Colonic mucosa (tissue), 4 donors: ENCODE measurements around the gene PRPF8. TPM values are rescaled to one million over a fixed set of nuclear protein-coding genes. Genes with fewer than 3 reads are reported as not detected.

Source experiments
- DNase-seq: peaks from one replicate; pipeline ENCODE4 v3.0.0-alpha.2; 2020
- H3K27ac ChIP-seq: fragments of 200-600 bp; one replicate; pipeline ENCODE4 v1.8.0; 2021
- H3K27me3 ChIP-seq: fragments of 200-600 bp; one replicate; pipeline ENCODE4 v1.8.0; 2021
- H3K36me3 ChIP-seq: fragments of 200-600 bp; one replicate; pipeline ENCODE4 v1.8.0; 2021
- H3K4me1 ChIP-seq: fragments of 200-600 bp; one replicate; pipeline ENCODE4 v1.8.0; 2021; ENCODE audit warnings: mild to moderate bottlenecking
- H3K4me3 ChIP-seq: fragments of 200-600 bp; one replicate; pipeline ENCODE4 v1.8.0; 2021
- H3K9ac ChIP-seq, 2 donors: one replicate each; pipeline ENCODE4 v1.7.0; 2013; ENCODE audit warnings: control low read depth in 2 of 2, low read depth in 2 of 2, low read length in 2 of 2
- H3K9me3 ChIP-seq: fragments of 200-600 bp; one replicate; pipeline ENCODE4 v1.8.0; 2021
- CTCF ChIP-seq: fragments of 200-600 bp; IDR thresholded peaks from one replicate; pipeline ENCODE4 v1.8.0; 2022; ENCODE audit warnings: antibody characterized with exemption, mild to moderate bottlenecking
- intact Hi-C: fragments of 100-400 bp; cut with DNase I; formaldehyde crosslinking; loops from one replicate; pipeline ENCODE4 v1.14.1; 2022
- total RNA-seq, 2 donors: library from RNA; stranded (reverse); fragmentation: NEBNext Ultra II Directional in 1 of 2; extraction: Animal tissue kit (Norgen Biotek cat#: 25700) in 1 of 2; gene quantifications; one replicate each; pipeline ENCODE4 v1.2.1, GENCODE V29; 2021
- donor health status: healthy.
- donor health status: DM: no; HTN: no; CAD: no.
- donor health status: DM: no; HTN: no; CAD: no.

PRPF8 gene
- total RNA-seq, 2 donors from 2014 or later, result 172 to 292 TPM

GRCh38 chr17:1714980-1715802 lies 30.5 kb upstream of the PRPF8 start:
- peak; percentile 87 for DNase-seq
- Histone ChIP-seq H3K4me1 (peaks cover 25% of the 10 kb centered on the region), H3K9me3 (no peaks in the 10 kb centered on the region), H3K4me3 (peak overlapping the region; percentile 93), H3K27ac (peak overlapping the region; percentile 98), H3K27me3 (no peaks in the 10 kb centered on the region), H3K9ac (peak overlapping the region; percentile 94 to 96), H3K36me3 (no peaks in the 10 kb centered on the region)
- no peak for TF ChIP-seq CTCF
- intact Hi-C loops, result loop anchor here (5.0 kb wide), 1 partner anchor 38 kb away; no protein-coding TSS in a partner anchor

GRCh38 chr17:1714427-1714979 lies 29.8 kb upstream of the PRPF8 start:
- Histone ChIP-seq H3K27me3 (no peaks in the 10 kb centered on the region), H3K36me3 (no peaks in the 10 kb centered on the region), H3K4me3 (peak overlapping the region; percentile 93), H3K9me3 (no peaks in the 10 kb centered on the region), H3K27ac (peak overlapping the region; percentile 98), H3K4me1 (peaks cover 25% of the 10 kb centered on the region), H3K9ac (peak overlapping the region; percentile 94 to 96)
- peak; percentile 100 for DNase-seq
- intact Hi-C loops, result loop anchor here (5.0 kb wide), 1 partner anchor 37 kb away; no protein-coding TSS in a partner anchor
- TF ChIP-seq CTCF, result no peak

GRCh38 chr17:1713878-1714426 lies 29.3 kb upstream of the PRPF8 start:
- no peaks in the 10 kb centered on the region for H3K36me3 ChIP-seq
- peak overlapping the region; percentile 93 for H3K4me3 ChIP-seq
- peak overlapping the region; percentile 70 to 94 for H3K9ac ChIP-seq
- intact Hi-C loops, result loop anchor here (5.0 kb wide), 1 partner anchor 37 kb away; no protein-coding TSS in a partner anchor
- no peaks in the 10 kb centered on the region for H3K27me3 ChIP-seq
- peaks cover 25% of the 10 kb centered on the region for H3K4me1 ChIP-seq
- no peaks in the 10 kb centered on the region for H3K9me3 ChIP-seq
- DNase-seq, result peak; percentile 77
- peak overlapping the region; percentile 98 for H3K27ac ChIP-seq
- TF ChIP-seq CTCF, result peak; percentile 23

GRCh38 chr17:1713160-1713877 lies 28.7 kb upstream of the PRPF8 start:
- Histone ChIP-seq H3K36me3 (no peaks in the 10 kb centered on the region), H3K27ac (peak overlapping the region; percentile 98), H3K9ac (peak overlapping the region; percentile 70 to 94), H3K27me3 (no peaks in the 10 kb centered on the region), H3K4me3 (peak overlapping the region; percentile 93), H3K4me1 (peaks cover 24% of the 10 kb centered on the region), H3K9me3 (no peaks in the 10 kb centered on the region)
- intact Hi-C loops, result loop anchor here (5.0 kb wide), 1 partner anchor 36 kb away; no protein-coding TSS in a partner anchor
- no peak for DNase-seq
- no peak for TF ChIP-seq CTCF

GRCh38 chr17:1712271-1712670 lies 27.6 kb upstream of the PRPF8 start:
- DNase-seq, result no peak
- H3K4me3 ChIP-seq, result no peak overlapping the region
- no peaks in the 10 kb centered on the region for H3K36me3 ChIP-seq
- peaks cover 17% of the 10 kb centered on the region for H3K4me1 ChIP-seq
- H3K27ac ChIP-seq, result peak overlapping the region; percentile 0
- TF ChIP-seq CTCF, result no peak
- no peaks in the 10 kb centered on the region for H3K9me3 ChIP-seq
- H3K9ac ChIP-seq, result peak overlapping the region in 1 of 2 donors; percentile 36
- intact Hi-C loops, result loop anchor here (5.0 kb wide), 1 partner anchor 35 kb away; no protein-coding TSS in a partner anchor
- no peaks in the 10 kb centered on the region for H3K27me3 ChIP-seq
